ENCODE results near the gene TREH. TPM values are rescaled to one million over a fixed set of nuclear protein-coding genes. Genes with fewer than 3 reads are reported as not detected.
"Not testable (repeated sequence)": the region's sequence is repeated elsewhere in the genome, so short reads cannot be mapped to it uniquely, and the experiment has no call there.

The TREH gene, protein sequence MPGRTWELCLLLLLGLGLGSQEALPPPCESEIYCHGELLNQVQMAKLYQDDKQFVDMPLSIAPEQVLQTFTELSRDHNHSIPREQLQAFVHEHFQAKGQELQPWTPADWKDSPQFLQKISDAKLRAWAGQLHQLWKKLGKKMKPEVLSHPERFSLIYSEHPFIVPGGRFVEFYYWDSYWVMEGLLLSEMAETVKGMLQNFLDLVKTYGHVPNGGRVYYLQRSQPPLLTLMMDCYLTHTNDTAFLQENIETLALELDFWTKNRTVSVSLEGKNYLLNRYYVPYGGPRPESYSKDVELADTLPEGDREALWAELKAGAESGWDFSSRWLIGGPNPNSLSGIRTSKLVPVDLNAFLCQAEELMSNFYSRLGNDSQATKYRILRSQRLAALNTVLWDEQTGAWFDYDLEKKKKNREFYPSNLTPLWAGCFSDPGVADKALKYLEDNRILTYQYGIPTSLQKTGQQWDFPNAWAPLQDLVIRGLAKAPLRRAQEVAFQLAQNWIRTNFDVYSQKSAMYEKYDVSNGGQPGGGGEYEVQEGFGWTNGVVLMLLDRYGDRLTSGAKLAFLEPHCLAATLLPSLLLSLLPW
- total RNA-seq (2022) (0.21 and 0.49 TPM in 2 replicates), Bru-seq, nascent RNA (percentile 11 among the genes with signal in this experiment), BruChase-seq, experiment 1, labeled RNA remaining after a 6-hour chase (percentile 7 among the genes with signal in this experiment), BruChase-seq, experiment 2, labeled RNA remaining after a 2-hour chase (percentile 14 among the genes with signal in this experiment)
- long read RNA-seq: 0 reads

DNA sequence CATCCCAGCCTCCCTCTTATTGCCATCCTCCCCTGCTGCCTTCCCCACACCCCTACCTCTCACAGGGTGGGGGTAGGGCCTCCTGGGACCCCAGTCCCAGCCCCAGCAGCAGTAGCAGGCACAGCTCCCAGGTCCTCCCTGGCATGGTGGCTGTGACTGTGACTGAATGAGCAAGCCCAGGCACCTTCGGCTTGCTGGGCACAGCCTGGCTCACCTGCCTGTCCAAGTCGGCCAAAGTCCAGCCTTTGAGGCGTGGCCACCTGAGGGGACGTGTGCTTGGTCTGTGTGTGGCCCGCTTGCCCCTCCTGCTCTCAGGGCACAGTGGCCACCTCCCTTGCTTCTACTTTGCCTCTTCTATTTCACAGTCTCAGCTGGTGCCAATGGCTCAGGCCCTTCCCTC, at the start of gene TREH:
TSS of gene TREH (minus strand) at position 168 of the 400 bp plus-strand sequence. CDS start at position 145, 23 bp downstream.
- peaks cover 8% of the 10 kb centered on the region for H3K36me3 Mint-ChIP-seq (ENCODE audit: insufficient read depth, unreplicated experiment)
- H3K4me1 Mint-ChIP-seq (ENCODE audit: low read depth, unreplicated experiment): peaks cover 11% of the 10 kb centered on the region
- TF ChIP-seq CTCF (IDR thresholded peaks at IDR 0.05; ENCODE audit: unreplicated experiment): no peak
- intact Hi-C loops (cut with micrococcal nuclease; ENCODE audit: unreplicated experiment): no loop called here
- no peaks in the 10 kb centered on the region for H3K27me3 Mint-ChIP-seq (ENCODE audit: unreplicated experiment)
- peak within 1 kb of the TSS; percentile 68 for H3K4me3 Mint-ChIP-seq (ENCODE audit: low read depth, unreplicated experiment)
- H3K9me3 Mint-ChIP-seq (ENCODE audit: low read depth, unreplicated experiment): no peaks in the 10 kb centered on the region
- no TSS peak for BruUV-seq (replicated peaks)
- peak; percentile 60 for DNase-seq
- CTCF ChIA-PET: interaction anchor here (1.6 kb wide), 1 partner anchor 10 kb away, joined by 4 read pairs; no protein-coding TSS in a partner anchor
- no peak within 1 kb of the TSS for H3K27ac Mint-ChIP-seq (ENCODE audit: unreplicated experiment)

DNA sequence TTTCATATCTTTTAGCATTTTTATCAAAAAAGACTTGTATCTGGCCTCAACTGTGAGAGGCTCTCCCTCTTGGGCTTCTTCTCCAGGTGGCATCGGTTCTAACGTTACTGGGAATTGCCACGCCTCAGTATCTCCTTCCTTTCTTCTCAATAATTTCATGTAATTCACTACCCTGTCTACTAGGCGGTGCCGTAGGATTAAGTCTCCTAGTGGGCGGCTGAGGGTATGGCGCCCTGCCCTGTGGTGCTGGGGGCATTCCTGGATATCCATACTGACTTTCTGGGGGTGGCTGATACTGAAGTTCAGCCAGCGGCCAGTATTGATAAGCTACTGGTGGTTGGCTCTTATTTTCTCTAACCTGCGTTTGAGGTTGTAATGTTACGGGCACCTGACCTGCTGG, 48.7 kb upstream of the TREH start:
- not testable (repeated sequence) for H3K4me1 Mint-ChIP-seq (ENCODE audit: low read depth, unreplicated experiment); H3K36me3 Mint-ChIP-seq (ENCODE audit: insufficient read depth, unreplicated experiment); DNase-seq

GRCh38 chr11:118727721-118728066, 48.2 kb upstream of the TREH start:
- BruUV-seq (replicated peaks); CTCF ChIA-PET; H3K36me3 Mint-ChIP-seq (ENCODE audit: insufficient read depth, unreplicated experiment); intact Hi-C loops (cut with micrococcal nuclease; ENCODE audit: unreplicated experiment); H3K4me3 Mint-ChIP-seq (ENCODE audit: low read depth, unreplicated experiment); DNase-seq; H3K27ac Mint-ChIP-seq (ENCODE audit: unreplicated experiment); H3K9me3 Mint-ChIP-seq (ENCODE audit: low read depth, unreplicated experiment); H3K4me1 Mint-ChIP-seq (ENCODE audit: low read depth, unreplicated experiment): not testable (repeated sequence)
- H3K27me3 Mint-ChIP-seq (ENCODE audit: unreplicated experiment): peaks cover 48% of the 10 kb centered on the region

More for the DNA sequence above, 48.7 kb upstream of the TREH start:
- H3K9me3 Mint-ChIP-seq (ENCODE audit: low read depth, unreplicated experiment); H3K27ac Mint-ChIP-seq (ENCODE audit: unreplicated experiment); BruUV-seq (replicated peaks); intact Hi-C loops (cut with micrococcal nuclease; ENCODE audit: unreplicated experiment); CTCF ChIA-PET; H3K4me3 Mint-ChIP-seq (ENCODE audit: low read depth, unreplicated experiment): not testable (repeated sequence)
- peaks cover 48% of the 10 kb centered on the region for H3K27me3 Mint-ChIP-seq (ENCODE audit: unreplicated experiment)

- H3K9me3 Mint-ChIP-seq (ENCODE audit: low read depth, unreplicated experiment); intact Hi-C loops (cut with micrococcal nuclease; ENCODE audit: unreplicated experiment); H3K27ac Mint-ChIP-seq (ENCODE audit: unreplicated experiment); BruUV-seq (replicated peaks); H3K4me3 Mint-ChIP-seq (ENCODE audit: low read depth, unreplicated experiment); DNase-seq; H3K4me1 Mint-ChIP-seq (ENCODE audit: low read depth, unreplicated experiment); CTCF ChIA-PET; H3K36me3 Mint-ChIP-seq (ENCODE audit: insufficient read depth, unreplicated experiment): not testable (repeated sequence)
- H3K27me3 Mint-ChIP-seq (ENCODE audit: unreplicated experiment): peaks cover 48% of the 10 kb centered on the region
Observed at GRCh38 chr11:118727001-118727720, 47.7 kb upstream of the TREH start.

DNA sequence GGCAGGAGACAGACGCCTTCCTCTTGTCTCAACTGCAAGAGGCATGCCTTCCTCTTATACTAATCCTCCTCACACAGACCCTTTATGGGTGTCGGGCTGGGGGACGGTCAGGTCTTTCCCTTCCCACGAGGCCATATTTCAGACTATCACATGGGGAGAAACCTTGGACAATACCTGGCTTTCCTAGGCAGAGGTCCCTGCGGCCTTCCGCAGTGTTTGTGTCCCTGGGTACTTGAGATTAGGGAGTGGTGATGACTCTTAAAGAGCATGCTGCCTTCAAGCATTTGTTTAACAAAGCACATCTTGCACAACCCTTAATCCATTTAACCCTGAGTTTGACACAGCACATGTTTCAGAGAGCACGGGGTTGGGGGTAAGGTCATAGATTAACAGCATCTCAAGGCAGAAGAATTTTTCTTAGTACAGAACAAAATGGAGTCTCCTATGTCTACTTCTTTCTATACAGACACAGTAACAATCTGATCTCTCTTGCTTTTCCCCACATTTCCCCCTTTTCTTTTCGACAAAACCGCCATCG, 42.1 kb upstream of the TREH start:
- intact Hi-C loops (cut with micrococcal nuclease; ENCODE audit: unreplicated experiment); H3K36me3 Mint-ChIP-seq (ENCODE audit: insufficient read depth, unreplicated experiment); CTCF ChIA-PET; H3K9me3 Mint-ChIP-seq (ENCODE audit: low read depth, unreplicated experiment); H3K27ac Mint-ChIP-seq (ENCODE audit: unreplicated experiment); H3K4me3 Mint-ChIP-seq (ENCODE audit: low read depth, unreplicated experiment); DNase-seq; BruUV-seq (replicated peaks): not testable (repeated sequence)
- H3K27me3 Mint-ChIP-seq (ENCODE audit: unreplicated experiment): peaks cover 20% of the 10 kb centered on the region
- H3K4me1 Mint-ChIP-seq (ENCODE audit: low read depth, unreplicated experiment): peaks cover 21% of the 10 kb centered on the region

- not testable (repeated sequence) for H3K4me3 Mint-ChIP-seq (ENCODE audit: low read depth, unreplicated experiment)
Observed at GRCh38 chr11:118720740-118721139, 41.3 kb upstream of the TREH start.

GRCh38 chr11:118720078-118720477, 40.6 kb upstream of the TREH start:
- H3K9me3 Mint-ChIP-seq (ENCODE audit: low read depth, unreplicated experiment); DNase-seq; H3K4me3 Mint-ChIP-seq (ENCODE audit: low read depth, unreplicated experiment); CTCF ChIA-PET; intact Hi-C loops (cut with micrococcal nuclease; ENCODE audit: unreplicated experiment); BruUV-seq (replicated peaks); H3K27ac Mint-ChIP-seq (ENCODE audit: unreplicated experiment); H3K36me3 Mint-ChIP-seq (ENCODE audit: insufficient read depth, unreplicated experiment): not testable (repeated sequence)
- peaks cover 28% of the 10 kb centered on the region for H3K4me1 Mint-ChIP-seq (ENCODE audit: low read depth, unreplicated experiment)
- peaks cover 20% of the 10 kb centered on the region for H3K27me3 Mint-ChIP-seq (ENCODE audit: unreplicated experiment)

More at GRCh38 chr11:118720740-118721139, 41.3 kb upstream of the TREH start:
- intact Hi-C loops (cut with micrococcal nuclease; ENCODE audit: unreplicated experiment); DNase-seq; BruUV-seq (replicated peaks); H3K36me3 Mint-ChIP-seq (ENCODE audit: insufficient read depth, unreplicated experiment); H3K27ac Mint-ChIP-seq (ENCODE audit: unreplicated experiment); H3K9me3 Mint-ChIP-seq (ENCODE audit: low read depth, unreplicated experiment); CTCF ChIA-PET: not testable (repeated sequence)
- H3K27me3 Mint-ChIP-seq (ENCODE audit: unreplicated experiment): peaks cover 20% of the 10 kb centered on the region
- peaks cover 25% of the 10 kb centered on the region for H3K4me1 Mint-ChIP-seq (ENCODE audit: low read depth, unreplicated experiment)

DNA sequence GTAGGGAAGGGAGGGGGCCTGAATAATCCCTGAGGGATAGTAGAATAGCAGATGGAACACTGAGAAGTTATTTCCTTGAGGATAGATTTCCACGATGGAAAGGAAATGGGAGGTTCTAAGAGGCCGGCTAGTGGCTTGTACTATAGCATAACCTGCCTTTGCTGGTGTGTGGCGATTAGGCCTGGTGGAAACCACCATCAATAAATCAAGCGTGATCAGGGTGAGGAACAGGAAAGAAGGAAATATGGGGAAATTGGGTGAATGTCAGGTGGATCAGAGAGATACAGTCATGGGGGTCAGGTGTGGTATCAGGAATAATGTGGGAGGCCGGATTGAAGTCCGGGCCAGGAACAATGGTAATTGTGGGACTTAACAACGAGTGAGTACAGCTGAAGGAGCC, 39.1 kb upstream of the TREH start:
- H3K27ac Mint-ChIP-seq (ENCODE audit: unreplicated experiment); H3K4me3 Mint-ChIP-seq (ENCODE audit: low read depth, unreplicated experiment); H3K36me3 Mint-ChIP-seq (ENCODE audit: insufficient read depth, unreplicated experiment); BruUV-seq (replicated peaks); DNase-seq; CTCF ChIA-PET; intact Hi-C loops (cut with micrococcal nuclease; ENCODE audit: unreplicated experiment); H3K9me3 Mint-ChIP-seq (ENCODE audit: low read depth, unreplicated experiment): not testable (repeated sequence)
- H3K4me1 Mint-ChIP-seq (ENCODE audit: low read depth, unreplicated experiment): peaks cover 28% of the 10 kb centered on the region
- peaks cover 20% of the 10 kb centered on the region for H3K27me3 Mint-ChIP-seq (ENCODE audit: unreplicated experiment)
